RCC 7860 (cell line): Measurements from ENCODE around the gene TPK1.

Experiments used
- DNase-seq: peaks from one replicate; pipeline ENCODE4 v3.0.0-alpha.2; 2015; ENCODE audit warnings: low spot score
- FAIRE-seq: peaks from 2 replicates; lab custom pipeline; 2012; peaks lifted over from hg19 to GRCh38; lab: Jason Lieb, UNC

The TPK1 gene

GRCh38 chr7:144835652-144836544 lies at the start of gene TPK1:
TSS of gene TPK1 (minus strand) at chr7:144836053. CDS start at chr7:144835602, 451 bp downstream.
- DNase-seq (peak; percentile 94), FAIRE-seq (peak; percentile 84)

GRCh38 chr7:144885478-144885877 lies 49.6 kb upstream of the TPK1 start:
- DNase-seq (no peak), FAIRE-seq (no peak)

- FAIRE-seq, result no peak
- no peak for DNase-seq
These were observed 49.0 kb upstream of the TPK1 start for GRCh38 chr7:144884896-144885295.

GRCh38 chr7:144873316-144873845 lies 37.5 kb upstream of the TPK1 start:
- FAIRE-seq (no peak), DNase-seq (no peak)

GRCh38 chr7:144869082-144869481 lies 33.2 kb upstream of the TPK1 start:
- no peak for DNase-seq
- no peak for FAIRE-seq

- FAIRE-seq (no peak), DNase-seq (no peak)
These were observed 30.3 kb upstream of the TPK1 start for GRCh38 chr7:144866189-144866588.

GRCh38 chr7:144863320-144863647 lies 27.4 kb upstream of the TPK1 start:
- FAIRE-seq, result no peak
- no peak for DNase-seq

- DNase-seq, result no peak
- no peak for FAIRE-seq
These were observed 26.9 kb upstream of the TPK1 start for GRCh38 chr7:144862612-144863319.

- no peak for DNase-seq
- no peak for FAIRE-seq
These were observed 23.9 kb upstream of the TPK1 start for GRCh38 chr7:144859739-144860138.

- FAIRE-seq, result no peak
- no peak for DNase-seq
These were observed 21.6 kb upstream of the TPK1 start for GRCh38 chr7:144857463-144857862.

GRCh38 chr7:144854839-144855424 lies 19.1 kb upstream of the TPK1 start:
- FAIRE-seq (peak; percentile 59), DNase-seq (peak; percentile 34)

GRCh38 chr7:144853542-144853941 lies 17.7 kb upstream of the TPK1 start:
- DNase-seq (no peak), FAIRE-seq (no peak)

- FAIRE-seq (no peak), DNase-seq (no peak)
These were observed 12.2 kb upstream of the TPK1 start for GRCh38 chr7:144848078-144848477.

- FAIRE-seq (no peak), DNase-seq (peak; percentile 40)
These were observed 6.6 kb upstream of the TPK1 start for GRCh38 chr7:144842377-144842851.

- no peak for FAIRE-seq
- no peak for DNase-seq
These were observed 641 bp upstream of the TPK1 start for GRCh38 chr7:144836545-144836842.

- peak; percentile 48 for DNase-seq
- no peak for FAIRE-seq
These were observed 670 bp downstream of the TPK1 start for GRCh38 chr7:144835155-144835611.

- FAIRE-seq (peak; percentile 68), DNase-seq (peak; percentile 37)
These were observed 1.2 kb downstream of the TPK1 start for GRCh38 chr7:144834641-144835144.

GRCh38 chr7:144830811-144831210 lies 5.0 kb downstream of the TPK1 start:
- DNase-seq (peak; percentile 65), FAIRE-seq (peak; percentile 83)

- peak; percentile 60 for DNase-seq
- peak; percentile 82 for FAIRE-seq
These were observed 5.6 kb downstream of the TPK1 start for GRCh38 chr7:144830024-144830785.

GRCh38 chr7:144827621-144828020 lies 8.2 kb downstream of the TPK1 start:
- DNase-seq, result peak; percentile 76
- FAIRE-seq, result peak; percentile 82
